Thyroid gland (tissue), 4 donors: ENCODE data around the gene INO80C.

ENCODE experiments used
- CTCF ChIP-seq, 6 experiments: fragments of 200-600 bp in 3 of 6; fragments of 450-650 bp in 3 of 6; sonication (generic) in 3 of 6; IDR thresholded peaks; one replicate each; pipeline ENCODE4 v1.5.1; 2016 to 2019; ENCODE audit warnings: antibody characterized with exemption in 6 of 6, mild to moderate bottlenecking in 2 of 6, inconsistent platforms in 1 of 6, moderate library complexity in 1 of 6
- POLR2A ChIP-seq, 2 donors: fragments of 450-650 bp; IDR thresholded peaks; one replicate each; pipeline ENCODE4 v1.6.1; 2017; ENCODE audit warnings: antibody characterized with exemption in 2 of 2, mild to moderate bottlenecking in 2 of 2, moderate library complexity in 1 of 2

GRCh38 chr18:35506024-35506712 lies 8.4 kb upstream of the INO80C start:
- TF ChIP-seq CTCF (IDR thresholded peaks at IDR 0.05) (no peak), POLR2A (IDR thresholded peaks at IDR 0.05) (no peak)
